Mesendoderm (in vitro differentiated cells): ENCODE measurements around the gene DDIT3.

Experiments used
- DNase-seq: peaks from one replicate; pipeline ENCODE4 v3.0.0; 2013
- H2AK5ac ChIP-seq: 2 replicates; pipeline ENCODE4 v1.6.1; 2013; ENCODE audit warnings: low read length, inconsistent platforms
- H2BK120ac ChIP-seq: 2 replicates; pipeline ENCODE4 v1.6.1; 2013; ENCODE audit warnings: low read depth, mild to moderate bottlenecking, low read length, moderate library complexity, mixed read lengths
- H2BK15ac ChIP-seq: replicated peaks from 2 replicates; pipeline ENCODE4 v1.6.1; 2013; ENCODE audit warnings: low read depth, mild to moderate bottlenecking, moderate library complexity
- H2BK5ac ChIP-seq: 2 replicates; pipeline ENCODE4 v1.6.1; 2013; ENCODE audit warnings: low read length, inconsistent platforms
- H3K18ac ChIP-seq: 2 replicates; pipeline ENCODE4 v1.6.1; 2013; ENCODE audit warnings: mild to moderate bottlenecking, low read length, mixed read lengths
- H3K23ac ChIP-seq: one replicate; pipeline ENCODE4 v1.6.1; 2013; ENCODE audit warnings: low read length
- H3K27ac ChIP-seq: 2 replicates; pipeline ENCODE4 v1.5.1; 2013; ENCODE audit warnings: low read depth, mild to moderate bottlenecking, inconsistent platforms, low read length, moderate library complexity
- H3K27me3 ChIP-seq: 2 replicates; pipeline ENCODE4 v1.6.1; 2013; ENCODE audit warnings: low read length, control low read depth, mild to moderate bottlenecking, inconsistent platforms; ENCODE audit not compliant: insufficient read depth, poor library complexity
- H3K36me3 ChIP-seq: 2 replicates; pipeline ENCODE4 v1.6.1; 2013; ENCODE audit warnings: low read length, inconsistent platforms; ENCODE audit not compliant: control insufficient read depth, insufficient read depth
- H3K4ac ChIP-seq: one replicate; pipeline ENCODE4 v1.6.1; 2013; ENCODE audit warnings: low read depth, mild to moderate bottlenecking, low read length, moderate library complexity
- H3K4me1 ChIP-seq: 2 replicates; pipeline ENCODE4 v1.6.1; 2013; ENCODE audit warnings: low read depth, low read length, inconsistent platforms; ENCODE audit not compliant: control insufficient read depth
- H3K4me2 ChIP-seq: 2 replicates; pipeline ENCODE4 v1.6.1; 2013; ENCODE audit warnings: low read length
- H3K4me3 ChIP-seq: 2 replicates; pipeline ENCODE4 v1.5.1; 2013; ENCODE audit warnings: mild to moderate bottlenecking, low read length
- H3K56ac ChIP-seq: one replicate; pipeline ENCODE4 v1.6.1; 2013; ENCODE audit warnings: low read length
- H3K79me1 ChIP-seq: 2 replicates; pipeline ENCODE4 v1.6.1; 2013; ENCODE audit warnings: low read length, inconsistent platforms
- H3K79me2 ChIP-seq: 2 replicates; pipeline ENCODE4 v1.6.1; 2013; ENCODE audit warnings: mild to moderate bottlenecking, low read length; ENCODE audit not compliant: control insufficient read depth, insufficient read depth
- H3K9ac ChIP-seq: 2 replicates; pipeline ENCODE4 v1.6.1; 2013; ENCODE audit warnings: low read length, inconsistent platforms
- H4K5ac ChIP-seq: one replicate; pipeline ENCODE4 v1.6.1; 2013; ENCODE audit warnings: low read length
- H4K8ac ChIP-seq: one replicate; pipeline ENCODE4 v1.6.1; 2013; ENCODE audit warnings: low read depth, mild to moderate bottlenecking, control low read depth, low read length, moderate library complexity
- WGBS: extraction: QIAGEN DNeasy Blood & Tissue Kit; methylation state at CpG from one replicate; pipeline ENCODE4 v1.1.7; 2013; ENCODE audit warnings: low lambda C conversion rate, missing lambda C conversion rate; ENCODE audit not compliant: insufficient coverage; ENCODE audit errors: extremely low coverage; 5-methylcytosine and 5-hydroxymethylcytosine counted together

DDIT3 gene

DNA sequence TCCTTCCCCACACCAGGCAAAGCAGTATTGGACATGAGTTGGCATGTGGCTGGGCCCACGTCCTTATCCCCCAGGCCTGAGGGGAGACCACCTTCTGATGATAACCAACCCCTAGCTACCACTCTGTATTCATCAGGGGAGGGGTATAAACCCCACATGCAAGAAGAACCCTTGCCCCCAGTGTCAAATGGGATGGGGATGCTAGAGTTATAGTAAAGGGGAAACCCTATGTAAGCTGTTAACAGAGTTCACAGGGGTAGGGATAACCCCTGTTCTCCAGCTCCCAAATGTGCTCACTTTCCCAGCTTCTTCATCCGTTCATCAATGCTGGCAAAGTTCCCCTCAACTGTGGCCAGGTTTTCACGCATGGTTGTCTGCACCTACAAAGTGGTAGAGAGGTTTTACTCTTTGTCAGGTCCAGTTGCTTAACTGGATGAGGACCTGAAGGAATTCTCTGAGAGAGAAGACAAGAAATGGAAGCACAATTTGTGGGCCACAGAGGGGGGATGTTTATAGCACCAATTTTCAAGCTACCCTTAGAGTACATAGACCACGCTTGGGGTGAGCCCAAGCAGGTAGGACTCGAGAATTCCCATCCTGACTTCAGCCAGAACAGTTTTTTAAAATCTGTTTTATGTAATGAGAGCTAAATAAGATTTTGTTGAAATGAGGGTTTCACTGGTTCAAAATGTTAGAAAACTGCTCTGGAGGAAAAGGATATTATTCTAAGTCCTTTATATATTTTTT is 10.3 kb upstream of the DDIT3 start:
- no peak overlapping the region for H3K27ac ChIP-seq
- no peak overlapping the region for H3K23ac ChIP-seq
- no peaks in the 10 kb centered on the region for H3K79me2 ChIP-seq
- no peak overlapping the region for H2BK5ac ChIP-seq
- no peak overlapping the region for H2BK15ac ChIP-seq
- H3K79me1 ChIP-seq = no peaks in the 10 kb centered on the region
- H3K56ac ChIP-seq = no peak overlapping the region
- no peaks in the 10 kb centered on the region for H3K27me3 ChIP-seq
- no peak overlapping the region for H3K4me3 ChIP-seq
- no peaks in the 10 kb centered on the region for H3K4me1 ChIP-seq
- no peak overlapping the region for H2BK120ac ChIP-seq
- no peak overlapping the region for H3K18ac ChIP-seq
- no peak overlapping the region for H3K9ac ChIP-seq
- no peak overlapping the region for H3K4me2 ChIP-seq
- H3K4ac ChIP-seq = no peak overlapping the region
- no CpG with 5 or more reads among the region's 5 CpGs for WGBS
- no peak overlapping the region for H2AK5ac ChIP-seq
- H4K8ac ChIP-seq = no peak overlapping the region
- H3K36me3 ChIP-seq = peaks cover 8% of the 10 kb centered on the region
- H4K5ac ChIP-seq = no peak overlapping the region
- no peak for DNase-seq

GRCh38 chr12:57529831-57530230 is 9.5 kb upstream of the DDIT3 start:
- Histone ChIP-seq H3K23ac (no peak overlapping the region), H2AK5ac (no peak overlapping the region), H3K4ac (no peak overlapping the region), H3K27ac (no peak overlapping the region), H3K4me1 (no peaks in the 10 kb centered on the region), H2BK5ac (no peak overlapping the region), H3K9ac (no peak overlapping the region), H2BK120ac (no peak overlapping the region), H3K79me2 (no peaks in the 10 kb centered on the region), H3K56ac (no peak overlapping the region), H4K8ac (no peak overlapping the region), H3K18ac (no peak overlapping the region), H2BK15ac (no peak overlapping the region), H4K5ac (no peak overlapping the region), H3K79me1 (no peaks in the 10 kb centered on the region), H3K4me2 (no peak overlapping the region), H3K27me3 (no peaks in the 10 kb centered on the region), H3K4me3 (no peak overlapping the region), H3K36me3 (peaks cover 5% of the 10 kb centered on the region)
- WGBS = no CpG with 5 or more reads among the region's 6 CpGs
- no peak for DNase-seq

DNA sequence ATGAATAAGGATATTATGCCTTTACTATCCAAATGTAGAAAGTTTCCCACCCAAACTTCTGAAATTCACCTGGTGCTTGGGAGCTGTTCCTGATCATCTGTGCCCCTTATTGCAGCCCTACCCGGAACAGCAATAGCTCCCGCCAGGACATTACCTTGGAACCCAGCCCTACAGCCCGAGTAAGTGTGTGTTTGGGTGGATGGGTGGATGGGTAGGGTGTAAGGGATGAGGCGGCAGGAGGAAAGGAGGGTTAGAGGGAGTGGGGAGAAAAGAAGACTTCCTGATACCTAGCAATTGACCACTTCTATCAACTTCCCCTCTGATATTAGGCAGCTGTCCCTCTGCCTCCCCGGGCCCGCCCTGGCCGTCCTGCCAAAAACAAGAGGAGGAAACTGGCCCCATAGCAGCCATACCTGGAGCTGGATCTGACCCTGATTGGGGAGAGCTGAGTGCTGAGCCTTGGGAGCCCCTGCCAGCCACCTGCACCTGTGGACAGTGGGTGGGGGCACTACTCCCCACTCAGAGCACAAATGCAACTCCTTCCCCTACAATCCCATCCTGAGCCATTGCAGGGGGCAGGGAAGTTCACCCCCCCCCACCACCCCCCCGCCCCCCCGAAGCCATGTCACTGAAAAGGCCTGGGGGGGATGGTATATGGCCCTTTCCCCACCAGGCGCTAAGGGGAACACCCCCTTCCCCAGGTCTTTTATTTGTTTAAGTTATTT is 8.7 kb upstream of the DDIT3 start:
- Histone ChIP-seq H3K4ac (no peak overlapping the region), H3K18ac (no peak overlapping the region), H3K79me1 (peaks cover 3% of the 10 kb centered on the region), H3K36me3 (peaks cover 5% of the 10 kb centered on the region), H2BK120ac (no peak overlapping the region), H3K9ac (no peak overlapping the region), H2AK5ac (no peak overlapping the region), H4K8ac (no peak overlapping the region), H3K4me2 (no peak overlapping the region), H4K5ac (no peak overlapping the region), H3K27ac (no peak overlapping the region), H2BK15ac (no peak overlapping the region), H3K79me2 (no peaks in the 10 kb centered on the region), H2BK5ac (no peak overlapping the region), H3K23ac (no peak overlapping the region), H3K4me3 (no peak overlapping the region), H3K27me3 (no peaks in the 10 kb centered on the region), H3K4me1 (no peaks in the 10 kb centered on the region), H3K56ac (no peak overlapping the region)
- DNase-seq = no peak
- no CpG with 5 or more reads among the region's 10 CpGs for WGBS

GRCh38 chr12:57528176-57528575 is 7.9 kb upstream of the DDIT3 start:
- Histone ChIP-seq H3K79me2 (no peaks in the 10 kb centered on the region), H3K18ac (no peak overlapping the region), H4K5ac (no peak overlapping the region), H2BK5ac (no peak overlapping the region), H3K27me3 (no peaks in the 10 kb centered on the region), H3K27ac (no peak overlapping the region), H2BK120ac (no peak overlapping the region), H4K8ac (no peak overlapping the region), H3K4me3 (no peak overlapping the region), H3K79me1 (peaks cover 5% of the 10 kb centered on the region), H3K56ac (no peak overlapping the region), H3K36me3 (peaks cover 5% of the 10 kb centered on the region), H3K9ac (no peak overlapping the region), H3K4me2 (no peak overlapping the region), H2AK5ac (no peak overlapping the region), H3K4ac (no peak overlapping the region), H3K4me1 (peaks cover 2% of the 10 kb centered on the region), H3K23ac (no peak overlapping the region), H2BK15ac (no peak overlapping the region)
- no CpG with 5 or more reads among the region's 12 CpGs for WGBS
- DNase-seq = no peak

DNA sequence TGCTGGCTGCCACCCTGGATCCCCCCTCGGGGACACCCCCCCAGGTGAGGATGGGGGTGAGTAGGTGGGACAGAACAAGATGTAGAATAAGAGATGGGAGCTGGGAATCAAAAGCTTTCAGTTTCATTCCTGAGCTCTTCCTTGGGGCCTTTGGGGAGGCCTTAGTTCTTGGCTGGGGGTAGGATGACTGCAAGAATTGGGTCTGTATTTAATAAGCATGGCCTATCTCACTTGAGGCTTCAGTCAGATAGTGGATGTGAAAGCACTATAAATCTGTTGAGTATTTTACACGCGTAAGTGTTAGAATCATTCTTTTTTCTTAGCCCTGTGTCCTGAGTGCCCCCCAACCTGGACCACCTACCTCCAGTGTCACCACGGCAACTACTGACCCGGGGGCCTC is 6.9 kb upstream of the DDIT3 start:
- no peak overlapping the region for H3K56ac ChIP-seq
- DNase-seq = no peak
- H2BK120ac ChIP-seq = no peak overlapping the region
- no peak overlapping the region for H2BK15ac ChIP-seq
- H2BK5ac ChIP-seq = no peak overlapping the region
- H3K4ac ChIP-seq = no peak overlapping the region
- peaks cover 5% of the 10 kb centered on the region for H3K79me1 ChIP-seq
- H3K27me3 ChIP-seq = no peaks in the 10 kb centered on the region
- H3K23ac ChIP-seq = no peak overlapping the region
- peaks cover 3% of the 10 kb centered on the region for H3K36me3 ChIP-seq
- WGBS = no CpG with 5 or more reads among the region's 5 CpGs
- H3K79me2 ChIP-seq = no peaks in the 10 kb centered on the region
- no peak overlapping the region for H3K27ac ChIP-seq
- H2AK5ac ChIP-seq = no peak overlapping the region
- H4K8ac ChIP-seq = no peak overlapping the region
- no peak overlapping the region for H4K5ac ChIP-seq
- H3K18ac ChIP-seq = no peak overlapping the region
- no peak overlapping the region for H3K9ac ChIP-seq
- no peak overlapping the region for H3K4me3 ChIP-seq
- peaks cover 2% of the 10 kb centered on the region for H3K4me1 ChIP-seq
- H3K4me2 ChIP-seq = no peak overlapping the region
